GM12878 (cell line): Measurements from ENCODE around the gene CACNA2D4. TPM values are rescaled to one million over a fixed set of nuclear protein-coding genes. Genes with fewer than 3 reads are reported as not detected.

Experiments
- ATAC-seq: fragments of 200-7000 bp; cut with Tn5 transposase; 3 replicates; pipeline ENCODE4 v1.9.1; 2020; ENCODE audit warnings: mild to moderate bottlenecking, moderate library complexity
- BruUV-seq: library from RNA; stranded (reverse); fragments of 400-500 nt; replicated peaks from 2 replicates; lab custom pipeline; 2021; lab: Mats Ljungman, UMichigan
- CTCF ChIA-PET: fragments of 300-600 bp; sonication (Branson Sonifier 250); formaldehyde crosslinking; extraction: SDS; loops from one replicate; lab custom pipeline; 2021; ENCODE audit warnings: inconsistent platforms; lab: Yijun Ruan, JAX
- POLR2A ChIA-PET: fragments of 350-600 bp; formaldehyde crosslinking; extraction: SDS; loops from one replicate; lab custom pipeline; 2021; ENCODE audit warnings: inconsistent platforms; lab: Charles Lee
- RAD21 ChIA-PET: fragments of 300-600 bp; sonication (Branson Sonifier 250); formaldehyde crosslinking; loops from one replicate; lab custom pipeline; 2023; ENCODE audit warnings: antibody characterized with exemption; ENCODE audit not compliant: unreplicated experiment; lab: Charles Lee
- SMC1A ChIA-PET: fragments of 300-600 bp; sonication (Branson Sonifier 250); formaldehyde crosslinking; loops from one replicate; lab custom pipeline; 2023; ENCODE audit not compliant: unreplicated experiment, uncharacterized antibody; lab: Charles Lee
- DNase-seq: peaks from one replicate; pipeline ENCODE4 v3.0.0-alpha.2; 2011; ENCODE audit warnings: low read depth, low spot score
- FAIRE-seq: peaks from 3 replicates; lab custom pipeline; 2011; peaks lifted over from hg19 to GRCh38; lab: Jason Lieb, UNC
- H2AFZ ChIP-seq: 2 replicates; pipeline ENCODE4 v1.6.0; 2011; ENCODE audit warnings: low read depth, low read length, control low read depth; ENCODE audit not compliant: control insufficient read depth
- H3K27ac ChIP-seq: 2 replicates; pipeline ENCODE4 v1.5.1; 2011; ENCODE audit warnings: control low read depth; ENCODE audit not compliant: control insufficient read depth, insufficient read depth
- H3K27me3 ChIP-seq, 2 experiments: replicated peaks in 1 of 2; 2 replicates each; pipeline versions ENCODE4 v1.6.0 to v1.6.1; 2011; ENCODE audit warnings: low read length in 1 of 2; ENCODE audit not compliant: control insufficient read depth in 2 of 2, insufficient read depth in 2 of 2
- H3K36me3 ChIP-seq, 2 experiments: 2 replicates each; pipeline ENCODE4 v1.5.1; 2011; ENCODE audit warnings: low read length in 1 of 2; ENCODE audit not compliant: control insufficient read depth in 2 of 2, insufficient read depth in 2 of 2
- H3K4me1 ChIP-seq: 2 replicates; pipeline ENCODE4 v1.6.1; 2011; ENCODE audit warnings: mild to moderate bottlenecking, low read length, moderate library complexity, mixed read lengths; ENCODE audit not compliant: control insufficient read depth, insufficient read depth
- H3K4me2 ChIP-seq: 2 replicates; pipeline ENCODE4 v1.6.0; 2011; ENCODE audit warnings: control low read depth; ENCODE audit not compliant: control insufficient read depth, insufficient read depth
- H3K4me3 ChIP-seq: fragments of 200-600 bp; sonication (generic); 2 replicates; pipeline ENCODE4 v1.5.1; 2016
- H3K79me2 ChIP-seq: 2 replicates; pipeline ENCODE4 v1.6.0; 2011; ENCODE audit warnings: low read length; ENCODE audit not compliant: control insufficient read depth, insufficient read depth
- H3K9ac ChIP-seq: 2 replicates; pipeline ENCODE4 v1.8.0; 2011; ENCODE audit warnings: low read length, control low read depth, mixed read lengths; ENCODE audit not compliant: control insufficient read depth, insufficient read depth
- H3K9me3 ChIP-seq: replicated peaks from 3 replicates; pipeline ENCODE4 v1.5.1; 2011; ENCODE audit warnings: mild to moderate bottlenecking, low read length; ENCODE audit not compliant: control insufficient read depth, insufficient read depth
- H4K20me1 ChIP-seq: 2 replicates; pipeline ENCODE4 v1.6.0; 2011; ENCODE audit not compliant: control insufficient read depth, insufficient read depth
- ATF7 ChIP-seq: fragments of 450-650 bp; IDR thresholded peaks from 2 replicates; pipeline ENCODE4 v1.6.1; 2016; ENCODE audit warnings: low read depth, mild to moderate bottlenecking
- IKZF1 ChIP-seq: fragments of 450-650 bp; conservative IDR thresholded peaks from 2 replicates; pipeline ENCODE4 v1.6.1; 2017; ENCODE audit warnings: antibody characterized with exemption, mild to moderate bottlenecking
- NR2C1 ChIP-seq: fragments of 450-650 bp; IDR thresholded peaks from 2 replicates; pipeline ENCODE4 v1.6.1; 2017; ENCODE audit warnings: antibody characterized with exemption, mild to moderate bottlenecking, moderate library complexity
- in situ Hi-C: fragments of 300-500 bp; cut with MboI; formaldehyde crosslinking; loops from 9 replicates; pipeline ENCODE4 v1.14.3; 2018; ENCODE audit warnings: mixed read lengths
- intact Hi-C: fragments of 100-400 bp; cut with micrococcal nuclease; formaldehyde crosslinking; loops from one replicate; pipeline ENCODE4 v1.14.2; 2022; ENCODE audit not compliant: unreplicated experiment
- polyA plus RNA-seq, 11 experiments: library from polyadenylated mRNA; depleted of rRNA in 4 of 11; unstranded in 6 of 11; stranded (reverse) in 5 of 11; fragments of >200 nt; fragmentation: Nextera tagmentation in 4 of 11; fragmentation: Illumina TruSeq in 1 of 11; extraction: Ambion mirVana in 4 of 11; extraction: Trizol in 1 of 11; gene quantifications; 1 replicate in 1 of 11; 2 replicates in 10 of 11; pipeline versions ENCODE4 v1.2.1 to v1.2.3, GENCODE V29; 2011 to 2016; ENCODE audit warnings: inconsistent platforms in 2 of 11, missing spikeins in 2 of 11, low read depth in 1 of 11
- total RNA-seq, 4 experiments: library from RNA; depleted of rRNA in 3 of 4; stranded (reverse); fragments of >200 nt in 3 of 4; fragmentation: Illumina TruSeq in 1 of 4; extraction: Trizol in 1 of 4; gene quantifications; 2 replicates each; pipeline versions ENCODE4 v1.2.1 to v1.2.3, GENCODE V29; 2013 to 2021
- TF ChIP-seq, protein P1 (sequence below): IDR thresholded peaks from 2 replicates; pipeline ENCODE4 v1.6.1; 2011; ENCODE audit warnings: borderline replicate concordance, low read depth, mild to moderate bottlenecking, moderate library complexity, mixed read lengths, low read length; ENCODE audit not compliant: insufficient read depth; ENCODE audit errors: extremely low read length
- TF ChIP-seq, protein P2 (sequence below): fragments of 450-650 bp; IDR thresholded peaks from 2 replicates; pipeline ENCODE4 v1.6.1; 2016; ENCODE audit warnings: mild to moderate bottlenecking, moderate library complexity, borderline replicate concordance

CACNA2D4 gene
- total and polyA plus RNA-seq, 10 of the 15 experiments (the other 5 are each of a cell fraction or from before 2014, with no cell fraction given), result 0.03 to 1.0 (median 0.65) TPM

DNA sequence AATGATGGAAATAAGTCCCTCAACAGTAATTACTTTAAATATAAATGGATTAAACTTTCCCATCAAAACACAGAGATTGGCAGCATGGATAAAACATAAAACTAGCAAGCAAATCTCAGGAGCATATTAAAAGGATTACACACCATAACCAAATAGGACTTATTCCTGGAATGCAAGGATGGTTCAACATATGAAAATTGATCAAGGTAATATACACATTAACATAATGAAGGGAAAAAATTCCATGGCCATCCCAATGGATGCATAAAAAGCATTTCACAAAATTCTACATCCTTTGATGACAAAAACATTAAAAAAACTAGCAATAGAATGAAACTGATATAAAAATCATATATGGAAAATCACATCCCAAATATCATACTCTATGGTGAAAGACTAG, 13.6 kb downstream of the CACNA2D4 start:
- TF ChIP-seq IKZF1 (no peak), NR2C1 (no peak), ATF7 (no peak)
- TF ChIP-seq, protein P1, sequence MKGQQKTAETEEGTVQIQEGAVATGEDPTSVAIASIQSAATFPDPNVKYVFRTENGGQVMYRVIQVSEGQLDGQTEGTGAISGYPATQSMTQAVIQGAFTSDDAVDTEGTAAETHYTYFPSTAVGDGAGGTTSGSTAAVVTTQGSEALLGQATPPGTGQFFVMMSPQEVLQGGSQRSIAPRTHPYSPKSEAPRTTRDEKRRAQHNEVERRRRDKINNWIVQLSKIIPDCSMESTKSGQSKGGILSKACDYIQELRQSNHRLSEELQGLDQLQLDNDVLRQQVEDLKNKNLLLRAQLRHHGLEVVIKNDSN, result no peak
- TF ChIP-seq, protein P2, sequence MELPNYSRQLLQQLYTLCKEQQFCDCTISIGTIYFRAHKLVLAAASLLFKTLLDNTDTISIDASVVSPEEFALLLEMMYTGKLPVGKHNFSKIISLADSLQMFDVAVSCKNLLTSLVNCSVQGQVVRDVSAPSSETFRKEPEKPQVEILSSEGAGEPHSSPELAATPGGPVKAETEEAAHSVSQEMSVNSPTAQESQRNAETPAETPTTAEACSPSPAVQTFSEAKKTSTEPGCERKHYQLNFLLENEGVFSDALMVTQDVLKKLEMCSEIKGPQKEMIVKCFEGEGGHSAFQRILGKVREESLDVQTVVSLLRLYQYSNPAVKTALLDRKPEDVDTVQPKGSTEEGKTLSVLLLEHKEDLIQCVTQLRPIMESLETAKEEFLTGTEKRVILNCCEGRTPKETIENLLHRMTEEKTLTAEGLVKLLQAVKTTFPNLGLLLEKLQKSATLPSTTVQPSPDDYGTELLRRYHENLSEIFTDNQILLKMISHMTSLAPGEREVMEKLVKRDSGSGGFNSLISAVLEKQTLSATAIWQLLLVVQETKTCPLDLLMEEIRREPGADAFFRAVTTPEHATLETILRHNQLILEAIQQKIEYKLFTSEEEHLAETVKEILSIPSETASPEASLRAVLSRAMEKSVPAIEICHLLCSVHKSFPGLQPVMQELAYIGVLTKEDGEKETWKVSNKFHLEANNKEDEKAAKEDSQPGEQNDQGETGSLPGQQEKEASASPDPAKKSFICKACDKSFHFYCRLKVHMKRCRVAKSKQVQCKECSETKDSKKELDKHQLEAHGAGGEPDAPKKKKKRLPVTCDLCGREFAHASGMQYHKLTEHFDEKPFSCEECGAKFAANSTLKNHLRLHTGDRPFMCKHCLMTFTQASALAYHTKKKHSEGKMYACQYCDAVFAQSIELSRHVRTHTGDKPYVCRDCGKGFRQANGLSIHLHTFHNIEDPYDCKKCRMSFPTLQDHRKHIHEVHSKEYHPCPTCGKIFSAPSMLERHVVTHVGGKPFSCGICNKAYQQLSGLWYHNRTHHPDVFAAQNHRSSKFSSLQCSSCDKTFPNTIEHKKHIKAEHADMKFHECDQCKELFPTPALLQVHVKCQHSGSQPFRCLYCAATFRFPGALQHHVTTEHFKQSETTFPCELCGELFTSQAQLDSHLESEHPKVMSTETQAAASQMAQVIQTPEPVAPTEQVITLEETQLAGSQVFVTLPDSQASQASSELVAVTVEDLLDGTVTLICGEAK, result no peak
- Histone ChIP-seq H3K4me1 (no peaks in the 10 kb centered on the region), H3K9me3 (no peaks in the 10 kb centered on the region; the same call in 2 of the 3 replicates), H3K9ac (no peak overlapping the region), H2AFZ (no peak overlapping the region), H3K36me3 (no peaks in the 10 kb centered on the region), H3K27ac (no peak overlapping the region), H3K4me2 (no peak overlapping the region), H3K4me3 (no peak overlapping the region), H3K79me2 (no peaks in the 10 kb centered on the region), H3K27me3 (no peaks in the 10 kb centered on the region), H4K20me1 (no peaks in the 10 kb centered on the region)
- DNase-seq, result no peak
- FAIRE-seq, result no peak
- intact Hi-C loops, result no loop called here
- POLR2A ChIA-PET, result interaction anchor here (0.6 kb wide), 1 partner anchor 212 kb away, joined by 3 read pairs; no protein-coding TSS in a partner anchor
- BruUV-seq, result no TSS peak
- ATAC-seq, result no peak
- in situ Hi-C loops, result no loop called here
- CTCF ChIA-PET, result no interaction called here
- SMC1A ChIA-PET, result interaction anchor here (0.6 kb wide), 1 partner anchor 100 kb away, joined by 3 read pairs; the partner anchor contains the start of gene DCP1B
- RAD21 ChIA-PET, result no interaction called here
